ENCODE measurements around the gene ST3GAL4.

DNA sequence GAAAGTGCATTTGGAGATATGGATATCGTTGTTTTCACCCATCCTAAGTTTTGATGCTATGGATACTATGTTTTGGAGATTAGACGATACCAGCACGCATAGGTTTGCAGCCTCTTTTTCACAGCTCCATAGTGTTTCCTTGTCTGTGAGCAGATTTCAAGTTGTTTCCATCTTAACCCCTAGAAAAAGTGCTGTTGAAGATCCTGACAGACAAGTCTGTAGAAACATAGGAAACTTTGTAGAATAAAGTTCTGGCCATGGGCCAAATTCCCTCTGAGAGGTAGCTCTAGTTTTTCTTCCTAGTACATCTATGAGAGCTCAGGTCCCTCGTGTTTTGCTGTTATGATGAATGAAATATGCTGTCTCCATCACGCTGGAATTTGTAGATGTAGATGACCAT lies 32.4 kb downstream of the ST3GAL4 start:
- no peak for TF ChIP-seq POLR2AphosphoS5 (IDR thresholded peaks at IDR 0.05; ENCODE audit: low read depth, low read length)
- TF ChIP-seq RAD21 (IDR thresholded peaks at IDR 0.05; ENCODE audit: low read depth), result no peak

Measured in HCT116 (cell line).